ENCODE results near the gene RPS6KA2.

RPS6KA2 gene

GRCh38 chr6:166627033-166627874 is at the start of gene RPS6KA2:
RPS6KA2 (minus strand) TSS chr6:166627251; CDS start chr6:166627019, 232 bp downstream.
- peak; percentile 92 for DNase-seq (ENCODE audit: low read depth)

GRCh38 chr6:166676270-166676860 is 49.3 kb upstream of the RPS6KA2 start:
- no peak for DNase-seq (ENCODE audit: low read depth)

GRCh38 chr6:166675736-166676135 is 48.7 kb upstream of the RPS6KA2 start:
- no peak for DNase-seq (ENCODE audit: low read depth)

GRCh38 chr6:166673309-166673708 is 46.3 kb upstream of the RPS6KA2 start:
- DNase-seq (ENCODE audit: low read depth): no peak

GRCh38 chr6:166672624-166673206 is 45.7 kb upstream of the RPS6KA2 start:
- DNase-seq (ENCODE audit: low read depth): no peak

- no peak for DNase-seq (ENCODE audit: low read depth)
Measured at GRCh38 chr6:166672146-166672545, 45.1 kb upstream of the RPS6KA2 start.

GRCh38 chr6:166671434-166672081 is 44.5 kb upstream of the RPS6KA2 start:
- no peak for DNase-seq (ENCODE audit: low read depth)

GRCh38 chr6:166670894-166671293 is 43.8 kb upstream of the RPS6KA2 start:
- DNase-seq (ENCODE audit: low read depth): no peak

- no peak for DNase-seq (ENCODE audit: low read depth)
Measured at GRCh38 chr6:166670013-166670412, 43.0 kb upstream of the RPS6KA2 start.

- no peak for DNase-seq (ENCODE audit: low read depth)
Measured at GRCh38 chr6:166667796-166668610, 41.0 kb upstream of the RPS6KA2 start.

GRCh38 chr6:166664135-166664534 is 37.1 kb upstream of the RPS6KA2 start:
- no peak for DNase-seq (ENCODE audit: low read depth)

GRCh38 chr6:166663568-166663967 is 36.5 kb upstream of the RPS6KA2 start:
- no peak for DNase-seq (ENCODE audit: low read depth)

- no peak for DNase-seq (ENCODE audit: low read depth)
Measured at GRCh38 chr6:166662690-166663089, 35.6 kb upstream of the RPS6KA2 start.

GRCh38 chr6:166661327-166662085 is 34.5 kb upstream of the RPS6KA2 start:
- no peak for DNase-seq (ENCODE audit: low read depth)

GRCh38 chr6:166660157-166660688 is 33.2 kb upstream of the RPS6KA2 start:
- no peak for DNase-seq (ENCODE audit: low read depth)

GRCh38 chr6:166659581-166659980 is 32.5 kb upstream of the RPS6KA2 start:
- DNase-seq (ENCODE audit: low read depth): no peak

GRCh38 chr6:166658792-166659150 is 31.7 kb upstream of the RPS6KA2 start:
- DNase-seq (ENCODE audit: low read depth): no peak

- no peak for DNase-seq (ENCODE audit: low read depth)
Measured at GRCh38 chr6:166658115-166658791, 31.2 kb upstream of the RPS6KA2 start.

GRCh38 chr6:166657531-166657930 is 30.5 kb upstream of the RPS6KA2 start:
- no peak for DNase-seq (ENCODE audit: low read depth)
